HG03025 (cell line): Measurements from ENCODE around the gene CCDC178.
"Not testable (repeated sequence)": the region's sequence is repeated elsewhere in the genome, so short reads cannot be mapped to it uniquely, and the experiment has no call there.

Experiments used
- ATAC-seq: cut with Tn5 transposase; IDR thresholded peaks from one replicate; pipeline ENCODE4 v1.9.1; 2021; ENCODE audit warnings: mild to moderate bottlenecking, moderate library complexity; ENCODE audit not compliant: unreplicated experiment, low FRiP score

CCDC178 gene

GRCh38 chr18:33355756-33356155 is 84.8 kb downstream of the CCDC178 start:
- no peak for ATAC-seq

DNA sequence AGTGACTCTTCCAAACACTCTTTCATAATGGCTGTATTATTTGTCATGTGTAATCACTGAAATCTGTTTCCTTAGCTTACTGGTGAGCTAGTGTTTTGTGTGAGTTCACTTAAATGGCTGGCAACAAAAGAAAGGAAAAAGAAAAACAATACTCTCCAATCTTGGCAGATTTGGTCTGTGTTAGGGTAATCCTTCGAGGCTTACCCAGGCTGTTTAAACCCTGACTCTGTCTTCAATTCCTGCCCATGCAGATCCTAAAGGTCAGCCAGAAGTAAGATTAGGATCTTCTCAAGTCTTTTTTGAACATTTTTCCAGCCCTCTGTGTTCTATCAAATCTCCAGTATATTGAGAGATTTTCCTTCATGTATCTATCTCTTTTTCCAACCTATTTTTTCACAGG is 85.3 kb downstream of the CCDC178 start:
- no peak for ATAC-seq

- no peak for ATAC-seq
These were observed 90.3 kb downstream of the CCDC178 start for GRCh38 chr18:33350256-33350655.

DNA sequence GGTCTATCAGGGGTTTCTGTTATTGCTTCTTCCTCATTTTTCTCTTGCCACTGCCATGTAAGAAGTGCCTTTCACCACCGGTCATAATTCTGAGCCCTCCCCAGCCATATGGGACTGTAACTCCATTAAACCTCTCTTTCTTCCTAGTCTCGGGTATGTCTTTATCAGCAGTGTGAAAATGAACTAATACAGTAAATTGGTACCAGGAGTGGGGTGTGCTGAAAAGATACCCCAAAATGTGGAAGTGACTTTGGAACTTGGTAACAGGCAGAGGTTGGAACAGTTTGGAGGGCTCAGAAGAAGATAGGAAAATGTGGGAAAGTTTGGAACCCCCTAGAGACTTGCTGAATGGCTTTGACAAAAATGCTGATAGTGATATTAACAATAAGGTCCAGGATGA is 100.8 kb downstream of the CCDC178 start:
- not testable (repeated sequence) for ATAC-seq

- ATAC-seq = no peak
These were observed 105.7 kb downstream of the CCDC178 start for GRCh38 chr18:33334781-33335180.

DNA sequence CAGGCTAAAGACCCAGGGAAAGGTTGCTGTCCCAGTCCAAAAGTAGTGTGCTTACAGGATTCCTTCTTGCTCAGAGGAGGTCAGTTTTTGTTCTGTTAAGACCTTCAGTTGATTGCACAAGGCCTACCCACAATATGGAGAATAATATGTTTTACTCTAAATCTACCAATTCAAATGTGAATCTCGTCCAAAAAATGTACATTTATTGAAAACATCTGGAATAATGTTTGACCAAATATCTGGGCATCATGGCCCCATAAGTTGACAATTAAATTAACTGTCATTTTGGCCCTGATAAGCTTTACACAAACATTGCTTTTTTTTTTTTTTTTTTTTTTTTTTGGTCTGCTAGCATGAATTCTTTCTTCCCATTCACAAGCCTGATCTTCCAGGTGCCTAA is 109.8 kb downstream of the CCDC178 start:
- ATAC-seq = no peak

- ATAC-seq = no peak
These were observed 113.5 kb downstream of the CCDC178 start for GRCh38 chr18:33326975-33327374.

DNA sequence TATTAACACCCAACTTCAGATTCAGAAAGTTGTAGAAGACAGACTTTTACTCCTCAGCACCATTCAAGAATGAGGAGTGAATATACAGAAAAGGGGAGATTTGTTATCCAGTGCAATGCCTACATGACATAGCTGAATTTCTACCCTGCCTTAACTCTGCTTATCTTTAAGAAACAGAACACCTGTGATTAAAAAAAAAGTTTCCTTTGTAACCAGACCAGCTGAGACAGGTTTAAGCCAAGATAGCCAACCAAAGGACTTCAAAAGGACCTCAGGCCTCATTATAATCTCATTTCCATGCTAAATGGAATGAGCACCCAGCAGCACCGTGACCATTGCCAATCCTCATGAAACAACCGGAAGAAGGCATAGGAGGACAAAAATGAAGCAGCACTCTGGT is 122.9 kb downstream of the CCDC178 start:
- no peak for ATAC-seq

DNA sequence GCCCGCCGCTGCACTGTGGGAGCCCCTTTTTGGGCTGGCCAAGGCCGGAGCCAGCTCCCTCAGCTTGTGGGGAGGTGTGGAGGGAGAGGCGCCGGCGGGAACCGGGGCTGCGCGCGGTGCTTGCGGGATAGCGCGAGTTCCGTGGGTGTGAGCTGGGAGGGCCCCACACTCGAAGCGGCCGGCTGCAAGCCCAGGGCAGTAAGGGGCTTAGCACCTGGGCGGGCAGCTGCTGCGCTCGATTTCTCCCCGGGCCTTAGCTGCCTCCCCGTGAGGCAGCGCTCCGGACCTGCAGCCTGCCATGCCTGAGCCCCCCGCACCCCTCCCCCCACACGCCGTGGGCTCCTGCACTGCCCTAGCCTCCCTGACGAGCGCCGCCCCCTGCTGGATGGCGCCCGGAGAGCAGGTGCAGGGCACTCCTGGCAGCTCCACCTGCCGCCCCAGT is 124.4 kb downstream of the CCDC178 start:
- no peak for ATAC-seq

GRCh38 chr18:33307520-33307919 is 133.0 kb downstream of the CCDC178 start:
- no peak for ATAC-seq

DNA sequence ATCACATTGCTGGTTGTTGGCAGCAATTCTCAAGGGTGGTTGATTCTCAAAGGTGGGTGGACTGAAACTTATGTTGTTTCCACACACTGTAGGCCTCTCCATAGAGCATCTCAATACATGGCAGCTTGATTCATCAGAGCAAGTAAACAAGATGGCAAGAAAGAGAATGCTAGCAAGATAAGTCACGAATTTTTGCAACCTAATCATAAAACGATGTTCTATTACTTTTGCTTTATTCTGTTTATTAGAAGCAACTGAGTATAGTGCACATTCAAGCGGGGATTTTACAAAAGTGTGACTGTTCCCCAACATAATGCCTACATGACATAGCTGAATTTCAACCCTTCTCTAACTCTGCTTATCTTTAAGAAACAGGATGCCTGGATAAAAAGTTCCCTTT is 136.2 kb downstream of the CCDC178 start:
- no peak for ATAC-seq

DNA sequence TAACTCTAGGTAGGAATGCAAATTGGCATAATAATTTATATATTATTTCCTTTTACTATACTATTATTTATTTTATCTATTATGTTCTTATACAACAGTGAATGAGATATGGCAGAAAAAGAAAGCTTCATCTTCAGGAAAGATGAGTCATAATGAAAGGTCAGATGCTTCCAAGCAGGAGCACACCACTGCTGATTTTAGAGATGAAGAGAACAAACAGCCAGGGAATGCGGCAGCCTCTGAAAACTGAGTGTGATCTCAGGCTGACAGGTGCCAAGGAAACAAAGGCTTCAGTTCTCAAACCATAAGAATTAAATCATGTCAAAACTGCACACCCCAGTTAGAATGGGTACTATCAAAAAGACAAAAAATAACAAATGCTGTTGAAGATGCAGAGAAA is 149.0 kb downstream of the CCDC178 start:
- no peak for ATAC-seq

DNA sequence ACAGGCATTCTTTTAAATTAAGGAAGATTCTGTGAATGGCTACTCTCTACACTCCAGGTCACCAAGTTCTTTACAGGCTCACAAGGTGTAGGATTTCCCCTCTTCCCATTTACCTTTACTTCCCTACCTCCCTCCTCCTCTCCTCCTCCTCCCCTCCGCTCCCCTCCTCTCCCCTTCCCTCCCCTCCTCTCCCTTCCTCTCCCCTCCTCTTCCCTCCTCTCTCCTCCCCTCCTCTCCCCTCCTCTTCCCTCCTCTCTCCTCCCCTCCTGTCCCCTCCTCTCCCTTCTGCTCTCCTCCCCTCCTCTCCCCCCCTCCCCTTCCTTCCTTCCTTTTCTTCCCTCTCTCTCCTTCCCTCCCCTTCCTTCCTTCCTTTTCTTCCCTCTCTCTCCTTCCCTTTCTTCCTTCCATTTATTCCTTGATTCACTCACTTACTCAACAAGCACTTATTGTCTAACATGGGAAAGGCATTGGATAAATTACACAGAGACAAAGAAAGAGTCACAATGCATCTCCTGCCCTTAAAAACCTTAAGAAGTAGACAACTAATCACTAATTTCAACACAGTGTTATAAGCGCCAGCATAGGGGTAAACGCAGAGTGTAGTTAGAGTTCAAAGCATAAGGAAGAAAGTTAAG is 152.3 kb downstream of the CCDC178 start:
- ATAC-seq = no peak

DNA sequence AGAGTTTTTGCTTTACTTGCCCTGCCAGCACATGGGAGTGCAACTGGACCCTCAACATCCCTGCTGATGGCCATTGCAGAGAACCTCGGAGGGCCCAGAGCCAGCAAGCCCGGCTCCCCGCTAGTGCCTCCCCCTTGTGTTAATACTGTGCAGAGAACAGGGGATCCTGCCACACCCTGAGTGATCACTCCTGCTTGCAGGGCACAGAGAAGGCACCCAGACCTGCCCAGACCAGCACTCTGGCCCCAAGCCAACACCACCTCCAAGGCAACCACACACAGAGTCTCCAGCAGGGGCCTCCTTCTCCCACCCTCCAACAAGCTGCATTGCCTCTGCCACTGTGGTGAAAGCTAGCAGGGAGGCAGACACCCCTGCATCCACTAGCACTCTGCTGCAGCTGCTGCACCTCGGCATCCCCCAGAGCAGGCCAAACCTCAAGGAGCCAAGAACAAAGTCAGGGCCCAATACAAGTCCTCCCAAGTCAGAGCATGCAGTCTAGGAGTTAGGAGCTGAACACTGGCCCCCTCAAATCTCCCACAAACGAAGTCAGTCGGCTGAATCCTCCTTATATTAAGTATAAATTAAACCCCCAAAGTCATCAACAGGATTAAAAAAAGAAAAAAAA is 157.7 kb downstream of the CCDC178 start:
- ATAC-seq = no peak

- ATAC-seq = no peak
These were observed 158.4 kb downstream of the CCDC178 start for GRCh38 chr18:33282142-33282541.

GRCh38 chr18:33277431-33277830 is 163.1 kb downstream of the CCDC178 start:
- no peak for ATAC-seq

DNA sequence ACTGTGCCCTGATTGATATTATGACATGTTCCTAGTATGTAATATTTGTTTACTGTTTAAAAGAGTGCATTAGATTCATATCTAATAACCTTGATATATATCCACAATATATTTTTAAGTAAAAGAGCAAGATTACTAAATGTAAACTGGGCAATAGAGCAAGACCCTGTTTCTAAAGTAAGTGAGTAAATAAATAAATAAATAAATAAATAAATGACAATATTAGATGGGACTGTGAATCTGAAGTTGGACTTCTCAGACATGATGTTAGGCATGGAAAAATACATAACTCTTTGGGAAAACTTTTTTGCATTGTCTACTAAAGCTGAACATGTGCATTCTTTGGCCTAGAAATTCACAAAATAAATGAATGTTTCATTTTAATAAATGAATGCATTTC is 164.7 kb downstream of the CCDC178 start:
- no peak for ATAC-seq

DNA sequence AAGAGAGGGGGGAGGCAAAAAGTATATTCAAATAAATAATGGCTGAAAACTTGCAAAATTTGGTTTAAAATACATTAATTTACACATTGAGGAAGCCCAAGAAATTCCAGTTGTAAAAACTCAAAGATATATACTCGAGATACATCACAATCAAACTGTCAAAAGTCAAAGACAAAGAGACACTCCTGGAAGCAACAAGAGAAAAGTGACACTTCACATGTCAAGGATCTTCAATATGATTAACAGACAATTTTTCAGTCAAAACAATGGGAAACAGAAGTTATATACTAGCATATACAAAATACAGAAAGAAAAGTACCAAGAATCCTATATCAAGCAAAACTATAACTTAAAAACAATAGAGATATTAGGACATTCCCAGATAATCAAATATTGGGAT is 170.2 kb downstream of the CCDC178 start:
- no peak for ATAC-seq

GRCh38 chr18:33269223-33269622 is 171.3 kb downstream of the CCDC178 start:
- ATAC-seq = no peak

DNA sequence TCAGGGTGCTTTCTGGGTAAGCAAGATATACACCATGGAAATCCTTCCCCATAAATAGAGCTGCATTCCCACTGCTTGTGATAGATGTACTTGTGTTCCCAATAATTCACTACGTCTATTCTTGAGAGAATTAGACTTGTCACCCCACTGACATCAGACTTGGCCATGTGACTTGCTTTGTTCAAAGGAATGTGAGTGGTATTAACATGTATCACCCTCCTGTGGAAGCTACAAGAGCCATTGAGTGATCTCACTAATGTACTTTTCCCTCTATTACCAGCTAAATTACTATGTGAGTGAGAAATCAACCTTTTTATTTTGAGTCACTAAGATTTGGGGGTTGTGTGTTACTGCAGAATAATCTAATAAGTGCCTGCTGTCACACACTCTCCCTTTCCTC is 176.0 kb downstream of the CCDC178 start:
- no peak for ATAC-seq

DNA sequence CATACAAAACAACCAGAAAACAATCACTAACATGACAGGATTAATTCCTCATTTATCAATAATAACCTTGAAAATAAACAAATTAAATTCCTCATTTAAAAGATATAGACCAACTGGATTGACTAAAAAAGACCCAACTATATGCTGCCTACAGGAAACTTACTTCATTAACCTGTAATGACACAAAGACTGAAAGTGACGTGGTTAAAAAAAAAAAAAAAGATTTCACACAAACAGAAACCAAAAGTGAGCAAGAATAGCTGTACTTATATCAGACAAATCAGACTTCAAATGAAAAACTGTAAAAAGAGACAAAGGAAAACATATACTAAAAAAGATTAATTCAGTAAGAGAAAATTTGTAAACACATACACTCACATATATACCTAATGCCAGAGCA is 201.2 kb downstream of the CCDC178 start:
- ATAC-seq = no peak

GRCh38 chr18:33232318-33232626 is 208.2 kb downstream of the CCDC178 start:
- no peak for ATAC-seq
